HEK293T (cell line): ENCODE data around the gene SLC6A11.

Source experiments
- CTCF ChIA-PET: fragments of 350-600 bp; formaldehyde crosslinking; extraction: SDS; loops from one replicate; lab custom pipeline; 2021; ENCODE audit warnings: antibody characterized with exemption, inconsistent platforms; lab: Yijun Ruan, JAX
- POLR2A ChIA-PET: fragments of 350-600 bp; formaldehyde crosslinking; extraction: SDS; loops from one replicate; lab custom pipeline; 2020; ENCODE audit warnings: antibody characterized with exemption, inconsistent platforms; lab: Yijun Ruan, JAX
- DNase-seq: peaks from one replicate; pipeline ENCODE4 v3.0.0; 2012; ENCODE audit warnings: mixed read lengths; ENCODE audit errors: extremely low spot score
- ARNT ChIP-seq: fragments of 450-650 bp; IDR thresholded peaks from 2 replicates; pipeline ENCODE4 v1.6.1; 2017; ENCODE audit warnings: mild to moderate bottlenecking
- BHLHE40 ChIP-seq: fragments of 450-650 bp; IDR thresholded peaks from 2 replicates; pipeline ENCODE4 v1.6.1; 2016; ENCODE audit warnings: mild to moderate bottlenecking, moderate library complexity, borderline replicate concordance
- CTBP1 ChIP-seq: fragments of 450-650 bp; IDR thresholded peaks from 2 replicates; pipeline ENCODE4 v1.6.1; 2016; ENCODE audit warnings: borderline replicate concordance
- ELF4 ChIP-seq: fragments of 450-650 bp; IDR thresholded peaks from 2 replicates; pipeline ENCODE4 v1.6.1; 2017; ENCODE audit warnings: antibody characterized with exemption
- FOXA1 ChIP-seq: fragments of 450-650 bp; IDR thresholded peaks from 2 replicates; pipeline ENCODE4 v1.6.1; 2016; ENCODE audit warnings: mild to moderate bottlenecking
- FOXK2 ChIP-seq: fragments of 450-650 bp; IDR thresholded peaks from 2 replicates; pipeline ENCODE4 v1.6.1; 2016; ENCODE audit warnings: mild to moderate bottlenecking
- FOXM1 ChIP-seq: fragments of 450-650 bp; IDR thresholded peaks from 2 replicates; pipeline ENCODE4 v1.6.1; 2017; ENCODE audit warnings: mild to moderate bottlenecking, borderline replicate concordance
- HDGF ChIP-seq: fragments of 450-650 bp; IDR thresholded peaks from 2 replicates; pipeline ENCODE4 v1.6.1; 2017; ENCODE audit warnings: antibody characterized with exemption, borderline replicate concordance
- L3MBTL2 ChIP-seq: fragments of 450-650 bp; conservative IDR thresholded peaks from 2 replicates; pipeline ENCODE4 v1.6.1; 2016; ENCODE audit warnings: mild to moderate bottlenecking
- LEF1 ChIP-seq: fragments of 450-650 bp; IDR thresholded peaks from 2 replicates; pipeline ENCODE4 v1.6.1; 2017; ENCODE audit warnings: mild to moderate bottlenecking, borderline replicate concordance
- NFRKB ChIP-seq: fragments of 450-650 bp; IDR thresholded peaks from 2 replicates; pipeline ENCODE4 v1.6.1; 2016; ENCODE audit warnings: mild to moderate bottlenecking, moderate library complexity
- SP1 ChIP-seq: fragments of 450-650 bp; IDR thresholded peaks from 2 replicates; pipeline ENCODE4 v1.6.1; 2017
- SUZ12 ChIP-seq: fragments of 450-650 bp; IDR thresholded peaks from 2 replicates; pipeline ENCODE4 v1.6.1; 2016; ENCODE audit warnings: mild to moderate bottlenecking
- TARDBP ChIP-seq: fragments of 450-650 bp; IDR thresholded peaks from 2 replicates; pipeline ENCODE4 v1.6.1; 2016
- ZNF384 ChIP-seq: fragments of 450-650 bp; IDR thresholded peaks from 2 replicates; pipeline ENCODE4 v1.6.1; 2016
- TF ChIP-seq, protein P1 (sequence below): fragments of 450-650 bp; IDR thresholded peaks from 2 replicates; pipeline ENCODE4 v1.6.1; 2016

Gene SLC6A11

DNA sequence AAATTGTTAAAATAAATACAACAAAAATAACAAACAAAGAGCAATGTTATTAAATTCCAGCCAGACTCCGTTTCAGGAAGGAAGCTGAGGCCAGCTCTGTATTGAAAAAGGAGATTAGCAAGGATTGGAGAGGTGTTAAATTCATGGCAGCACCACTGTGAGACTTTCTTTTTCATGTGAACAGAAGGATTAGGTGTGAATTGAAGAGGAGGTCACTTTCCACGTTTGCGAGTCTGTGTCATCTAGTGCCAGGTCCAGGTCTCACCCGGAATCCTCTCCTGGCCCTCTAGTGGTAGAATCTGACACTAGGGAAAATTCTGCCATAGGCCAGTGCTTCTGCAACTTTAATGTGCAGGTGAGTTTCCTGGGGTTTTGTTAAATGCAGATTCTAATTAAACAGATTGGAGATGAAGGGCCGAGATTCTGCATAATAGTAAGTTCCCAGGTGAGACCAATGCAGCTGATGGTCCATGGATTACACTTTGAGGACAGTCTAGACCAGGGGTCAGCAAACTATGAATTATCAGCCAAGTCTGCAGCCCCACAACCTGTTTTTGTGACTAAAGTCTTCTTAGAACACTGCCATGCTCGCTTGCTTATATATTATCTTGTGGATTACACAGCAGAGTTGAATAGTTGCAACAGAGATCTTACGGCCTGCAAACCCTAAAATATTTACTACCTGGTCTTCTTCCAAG is 167.3 kb downstream of the SLC6A11 start:
- CTCF ChIA-PET = interaction anchor here (0.9 to 1.8 kb wide), 4 partner anchors 9 to 77 kb away, joined by 3 to 6 read pairs (median 4); partner anchors contain the start of gene SLC6A1
- TF ChIP-seq SP1 = no peak
- TF ChIP-seq ARNT = no peak
- TF ChIP-seq ELF4 = no peak
- no peak for TF ChIP-seq BHLHE40
- TF ChIP-seq L3MBTL2 = no peak
- TF ChIP-seq CTBP1 = no peak
- peak; percentile 71 for DNase-seq
- POLR2A ChIA-PET = no interaction called here

DNA sequence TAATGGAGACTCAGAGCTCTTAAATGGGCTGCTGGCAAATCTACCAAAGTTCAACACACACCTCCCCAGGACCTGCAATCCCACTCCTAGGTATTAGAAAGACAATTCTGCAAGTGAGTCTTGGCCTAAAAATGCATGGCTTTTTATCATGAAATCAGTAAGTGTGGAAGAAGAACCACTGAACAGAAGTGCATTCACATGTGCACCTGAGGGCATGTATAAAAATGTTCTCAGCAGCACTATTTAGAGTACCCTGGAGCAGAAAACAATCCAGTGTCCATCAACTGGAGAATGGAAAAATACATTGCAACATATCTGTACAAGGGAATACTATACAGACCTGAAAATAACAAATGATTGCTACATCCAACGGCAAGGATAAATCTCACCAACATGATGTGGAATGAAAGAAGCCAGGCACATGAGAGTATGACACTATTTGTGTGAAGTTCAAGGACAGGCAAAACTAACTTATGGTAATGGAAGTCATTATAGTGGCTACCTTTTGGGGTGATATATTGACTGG is 168.4 kb downstream of the SLC6A11 start:
- DNase-seq = no peak
- POLR2A ChIA-PET = no interaction called here
- TF ChIP-seq SP1 = no peak
- TF ChIP-seq TARDBP = no peak
- TF ChIP-seq, protein P1, sequence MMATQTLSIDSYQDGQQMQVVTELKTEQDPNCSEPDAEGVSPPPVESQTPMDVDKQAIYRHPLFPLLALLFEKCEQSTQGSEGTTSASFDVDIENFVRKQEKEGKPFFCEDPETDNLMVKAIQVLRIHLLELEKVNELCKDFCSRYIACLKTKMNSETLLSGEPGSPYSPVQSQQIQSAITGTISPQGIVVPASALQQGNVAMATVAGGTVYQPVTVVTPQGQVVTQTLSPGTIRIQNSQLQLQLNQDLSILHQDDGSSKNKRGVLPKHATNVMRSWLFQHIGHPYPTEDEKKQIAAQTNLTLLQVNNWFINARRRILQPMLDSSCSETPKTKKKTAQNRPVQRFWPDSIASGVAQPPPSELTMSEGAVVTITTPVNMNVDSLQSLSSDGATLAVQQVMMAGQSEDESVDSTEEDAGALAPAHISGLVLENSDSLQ = no peak
- TF ChIP-seq ELF4 = no peak
- TF ChIP-seq FOXA1 = no peak
- TF ChIP-seq FOXK2 = no peak
- TF ChIP-seq SUZ12 = no peak
- TF ChIP-seq BHLHE40 = no peak
- TF ChIP-seq CTBP1 = no peak
- TF ChIP-seq FOXM1 = no peak
- TF ChIP-seq ZNF384 = no peak
- no peak for TF ChIP-seq LEF1
- TF ChIP-seq L3MBTL2 = no peak
- no peak for TF ChIP-seq ARNT
- no peak for TF ChIP-seq NFRKB
- TF ChIP-seq HDGF = no peak
- CTCF ChIA-PET = interaction anchor here (1.3 kb wide), 1 partner anchor 9 kb away, joined by 3 read pairs; the partner anchor contains the start of gene SLC6A1

DNA sequence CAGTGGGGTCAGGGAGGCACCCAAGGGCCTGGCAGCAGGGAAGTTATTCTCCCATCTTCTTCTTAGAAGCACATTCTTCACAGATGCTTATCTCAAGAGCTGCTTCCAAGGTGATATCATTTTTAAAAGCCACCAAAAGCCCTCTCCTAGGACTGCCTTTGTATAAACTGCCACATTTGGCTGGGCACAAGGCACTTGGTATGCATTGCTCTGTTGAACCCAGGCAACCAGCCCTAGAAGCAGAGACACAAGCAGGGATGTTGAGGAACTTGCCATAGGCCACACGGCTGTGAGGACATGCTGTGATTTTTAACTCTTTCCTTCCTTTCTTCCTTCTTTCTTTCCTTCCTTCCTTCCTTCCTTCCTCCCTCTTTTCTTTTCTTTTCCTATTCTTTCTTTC is 169.2 kb downstream of the SLC6A11 start:
- TF ChIP-seq HDGF (no peak), L3MBTL2 (no peak), ELF4 (no peak), FOXK2 (no peak), ARNT (no peak)
- TF ChIP-seq, protein P1 = no peak

DNA sequence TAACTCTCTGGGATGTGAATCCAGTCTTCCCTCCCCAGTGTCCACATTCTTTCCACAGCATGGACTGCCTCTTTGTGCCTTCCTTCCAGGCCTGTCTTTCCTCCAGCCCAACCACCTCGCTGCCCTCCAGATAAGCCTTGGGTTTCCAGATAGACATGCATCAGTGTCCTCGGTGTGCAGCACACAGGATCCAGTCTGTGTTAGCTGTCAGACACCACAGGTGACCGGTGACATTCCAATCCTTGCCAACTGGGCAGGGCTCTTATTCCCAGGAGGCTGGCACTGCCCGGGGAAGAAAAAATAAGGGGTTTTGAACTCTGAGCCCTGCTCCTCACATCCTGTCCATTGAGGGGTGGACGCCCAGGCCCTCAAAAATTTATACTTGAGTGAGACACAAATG is 170.6 kb downstream of the SLC6A11 start:
- CTCF ChIA-PET = no interaction called here
- no peak for DNase-seq
- TF ChIP-seq ARNT (no peak), HDGF (no peak), ZNF384 (no peak), NFRKB (no peak), FOXA1 (no peak), FOXK2 (no peak), FOXM1 (no peak), BHLHE40 (no peak), SUZ12 (no peak), ELF4 (no peak)
- POLR2A ChIA-PET = no interaction called here

More for the DNA sequence above, 169.2 kb downstream of the SLC6A11 start:
- CTCF ChIA-PET = no interaction called here
- POLR2A ChIA-PET = no interaction called here
- no peak for DNase-seq

DNA sequence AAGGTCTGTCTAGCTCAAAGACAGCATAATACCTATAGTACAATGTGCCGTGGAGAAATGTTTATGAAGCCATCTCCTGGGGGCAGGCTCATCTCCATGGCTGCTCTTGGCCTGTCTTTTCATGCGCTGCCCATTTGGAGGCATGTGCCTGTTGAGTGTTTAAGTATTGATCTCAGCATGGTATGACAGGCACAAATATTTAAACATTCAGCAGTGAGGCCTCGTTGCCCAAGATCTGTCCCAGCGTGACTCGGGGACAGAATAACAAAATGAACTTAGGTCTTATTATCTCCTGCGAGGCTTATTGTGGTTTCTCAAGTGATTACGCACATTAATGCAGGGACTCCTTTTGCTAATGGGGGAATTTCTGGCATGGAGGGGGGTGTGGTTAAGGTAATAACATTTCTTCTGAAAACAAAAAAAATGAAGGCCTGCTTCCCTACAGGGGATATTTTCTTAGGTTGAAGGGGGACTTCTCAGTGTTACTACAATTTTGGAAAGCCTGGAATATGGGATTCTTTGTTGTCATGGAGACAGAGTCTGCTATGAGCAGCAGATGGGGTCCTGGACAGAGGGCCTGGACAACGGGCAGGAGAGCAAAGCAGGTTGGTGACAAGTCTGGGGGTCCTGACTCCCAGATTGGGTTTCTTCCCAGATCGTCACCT is 172.1 kb downstream of the SLC6A11 start:
- ChIA-PET CTCF (no interaction called here), POLR2A (no interaction called here)
- TF ChIP-seq TARDBP (no peak), SUZ12 (no peak), CTBP1 (no peak), L3MBTL2 (no peak), BHLHE40 (no peak), HDGF (no peak), FOXK2 (no peak), LEF1 (no peak)
- no peak for DNase-seq

DNA sequence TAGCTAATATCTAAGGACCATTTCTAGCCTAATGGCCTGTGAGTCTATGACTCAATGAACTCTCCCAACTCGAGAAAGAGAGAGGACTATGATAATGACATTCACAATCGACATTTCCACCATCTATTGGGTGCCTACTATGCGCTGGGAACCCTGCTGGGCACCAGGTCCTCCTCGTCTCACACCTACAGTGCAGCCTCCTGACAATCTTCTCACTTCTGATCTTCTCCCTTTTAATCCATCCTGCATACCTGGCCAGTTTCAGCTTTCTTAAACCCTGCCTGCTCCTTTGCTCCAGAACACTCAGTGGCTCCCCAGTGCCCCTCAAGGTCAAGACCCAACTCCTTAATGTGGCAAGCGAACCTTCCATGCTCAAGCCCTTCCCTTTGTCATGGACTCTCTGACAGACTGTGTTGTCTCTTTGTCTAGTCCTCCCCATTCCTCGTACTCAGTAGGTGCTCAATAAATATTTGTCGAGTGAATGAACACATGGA is 173.0 kb downstream of the SLC6A11 start:
- DNase-seq = no peak
- ChIA-PET POLR2A (no interaction called here), CTCF (no interaction called here)
- TF ChIP-seq NFRKB (no peak), ELF4 (no peak), SP1 (no peak), BHLHE40 (no peak), TARDBP (no peak), FOXK2 (no peak), FOXM1 (no peak), HDGF (no peak), SUZ12 (no peak)
- TF ChIP-seq, protein P1 = no peak
